KG1 (cell line): Measurements from ENCODE around the gene MTMR11.
"Not testable (repeated sequence)": the region's sequence is repeated elsewhere in the genome, so short reads cannot be mapped to it uniquely, and the experiment has no call there.

Experiments
- DNase-seq: peaks from one replicate; lab custom pipeline; 2025; lab: John Stamatoyannopoulos, UW

The MTMR11 gene

GRCh38 chr1:149899460-149900284, 37.0 kb downstream of the MTMR11 start, which contains the start of gene BOLA1:
BOLA1 (plus strand) TSS chr1:149899568; CDS start chr1:149900060, 492 bp downstream.
- peak; percentile 67 for DNase-seq

DNA sequence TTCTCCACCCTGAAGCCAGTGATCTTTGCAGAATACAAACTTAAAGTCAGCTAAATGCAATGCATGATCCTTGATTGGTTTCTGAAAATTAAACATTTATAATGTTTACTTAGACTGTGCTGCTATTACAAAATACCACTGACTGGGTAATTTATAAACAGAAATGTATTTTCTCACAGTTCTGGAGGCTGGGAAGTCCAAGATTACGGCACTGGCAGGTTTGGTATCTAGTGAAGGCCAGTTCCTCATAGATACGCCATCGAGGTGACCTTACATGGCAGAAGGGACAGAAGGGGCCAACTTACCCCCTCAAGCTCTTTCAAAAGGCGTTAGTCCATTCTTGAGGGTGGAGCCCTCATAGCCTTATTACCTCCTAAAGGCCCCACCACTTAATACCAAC, 40.1 kb downstream of the MTMR11 start:
- DNase-seq, result no peak

DNA sequence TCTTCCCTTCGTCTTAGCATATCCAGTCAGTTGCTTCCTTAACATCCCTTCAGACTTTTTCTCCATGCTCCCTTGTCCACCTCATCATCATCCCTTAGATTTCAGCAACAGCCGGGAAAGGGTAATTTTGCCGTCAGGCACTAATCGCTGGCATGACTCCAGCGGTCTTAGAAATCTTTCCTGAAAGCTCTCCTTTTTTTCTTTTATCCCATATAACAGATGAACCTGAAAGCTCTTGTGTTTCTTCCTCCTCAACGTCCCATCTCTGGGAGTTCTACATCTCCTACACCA, 47.7 kb downstream of the MTMR11 start:
- DNase-seq, result no peak

DNA sequence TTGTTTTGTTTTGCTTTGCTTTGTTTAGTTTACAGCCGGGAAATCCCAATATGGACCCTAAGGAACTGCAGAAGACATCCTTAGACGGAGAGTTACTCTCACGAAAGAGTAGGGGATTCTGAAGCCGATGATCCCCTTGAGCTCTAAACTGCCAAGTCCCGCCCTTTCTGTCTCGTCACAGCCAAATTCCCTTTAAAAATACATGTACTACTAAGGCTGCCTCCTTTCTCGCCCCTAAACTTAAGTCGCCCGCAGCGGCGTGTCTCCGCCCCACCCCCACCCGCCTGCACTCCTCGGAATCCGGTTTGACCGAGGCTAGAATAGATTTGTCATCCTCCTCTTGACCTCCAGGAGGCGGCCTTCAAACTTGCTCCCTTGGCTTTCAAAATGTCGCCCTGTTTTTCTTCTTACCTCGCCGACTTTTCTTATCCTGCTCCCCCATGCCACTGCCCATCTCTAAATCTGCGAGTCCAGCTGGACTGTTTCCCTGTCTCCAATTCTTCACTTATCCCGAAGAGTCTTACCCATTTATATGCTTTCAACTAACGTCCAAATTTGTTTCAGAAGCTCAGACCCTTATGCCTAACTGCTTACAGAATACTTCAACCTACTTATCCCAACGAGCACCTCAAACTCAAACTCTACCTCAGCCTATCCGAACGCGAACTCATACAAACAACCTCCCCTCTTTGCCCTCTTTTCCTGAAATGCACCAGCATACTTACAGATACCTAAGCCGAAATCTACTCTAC, 48.3 kb downstream of the MTMR11 start:
- peak; percentile 91 for DNase-seq

DNA sequence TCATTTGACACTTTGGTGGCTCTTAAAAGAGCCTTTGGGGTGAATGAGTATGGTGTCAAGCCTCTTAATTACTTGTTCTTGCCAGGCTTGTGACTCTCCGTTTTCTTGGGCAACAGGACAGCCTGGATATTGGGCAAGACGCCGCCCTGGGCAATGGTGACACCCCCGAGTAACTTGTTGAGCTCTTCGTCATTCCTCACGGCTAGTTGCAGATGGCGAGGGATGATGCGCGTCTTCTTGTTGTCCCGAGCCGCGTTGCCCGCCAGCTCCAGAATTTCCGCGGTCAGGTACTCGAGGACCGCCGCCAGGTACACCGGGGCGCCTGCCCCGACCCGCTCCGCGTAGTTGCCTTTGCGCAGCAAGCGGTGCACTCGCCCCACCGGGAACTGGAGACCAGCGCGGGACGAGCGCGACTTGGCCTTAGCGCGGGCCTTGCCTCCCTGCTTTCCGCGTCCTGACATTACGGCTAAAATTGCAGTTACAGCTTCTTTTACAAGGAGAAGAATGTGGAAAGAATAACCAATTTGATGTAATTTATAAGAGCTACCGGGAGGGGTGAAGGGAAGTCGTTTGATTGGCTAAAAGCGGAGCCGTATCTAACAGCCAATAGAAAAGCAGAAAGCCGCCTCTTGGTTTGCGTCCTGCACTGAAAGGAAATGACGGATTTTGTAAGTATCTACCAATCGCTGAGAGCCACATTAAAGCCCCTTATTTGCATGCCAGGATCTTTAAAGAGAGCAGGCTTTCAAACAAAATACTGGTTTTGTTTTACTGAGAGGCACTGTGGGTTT, 49.0 kb downstream of the MTMR11 start:
- DNase-seq, result peak; percentile 67

DNA sequence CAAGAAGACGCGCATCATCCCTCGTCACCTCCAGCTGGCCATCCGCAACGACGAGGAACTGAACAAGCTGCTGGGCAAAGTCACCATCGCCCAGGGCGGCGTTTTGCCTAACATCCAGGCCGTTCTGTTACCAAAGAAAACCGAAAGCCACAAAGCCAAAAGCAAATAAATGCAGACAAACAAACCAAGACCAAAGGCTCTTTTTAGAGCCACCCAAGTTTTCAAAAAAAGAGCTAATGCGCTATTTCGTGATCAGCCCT, 49.6 kb downstream of the MTMR11 start:
- not testable (repeated sequence) for DNase-seq

DNA sequence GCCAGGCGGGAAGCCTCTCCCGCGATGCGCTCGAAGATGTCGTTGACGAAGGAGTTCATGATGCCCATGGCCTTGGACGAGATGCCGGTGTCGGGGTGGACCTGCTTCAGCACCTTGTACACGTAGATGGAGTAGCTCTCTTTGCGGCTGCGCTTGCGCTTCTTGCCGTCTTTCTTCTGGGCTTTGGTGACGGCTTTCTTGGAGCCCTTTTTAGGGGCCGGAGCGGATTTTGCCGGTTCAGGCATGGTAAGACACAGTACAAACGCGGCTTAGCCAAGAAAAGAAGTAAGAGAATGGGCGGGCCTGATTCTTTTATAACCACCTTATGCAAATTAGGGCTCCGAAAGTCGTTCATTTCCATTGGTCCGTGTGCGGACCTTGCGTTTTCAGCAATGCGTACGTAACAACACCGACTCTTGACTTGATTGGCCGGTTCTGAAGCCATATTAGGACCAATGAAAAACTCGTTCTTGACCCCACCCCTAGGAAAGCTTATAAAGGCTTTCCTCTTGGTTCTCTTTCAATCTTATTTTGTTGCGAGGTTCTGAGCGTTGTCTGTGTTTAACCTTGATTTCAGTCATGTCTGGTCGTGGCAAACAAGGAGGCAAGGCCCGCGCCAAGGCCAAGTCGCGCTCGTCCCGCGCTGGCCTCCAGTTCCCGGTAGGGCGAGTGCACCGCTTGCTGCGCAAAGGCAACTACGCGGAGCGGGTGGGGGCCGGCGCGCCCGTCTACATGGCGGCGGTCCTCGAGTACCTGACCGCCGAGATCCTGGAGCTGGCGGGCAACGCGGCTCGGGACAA, 50.1 kb downstream of the MTMR11 start:
- DNase-seq, result peak; percentile 99

DNA sequence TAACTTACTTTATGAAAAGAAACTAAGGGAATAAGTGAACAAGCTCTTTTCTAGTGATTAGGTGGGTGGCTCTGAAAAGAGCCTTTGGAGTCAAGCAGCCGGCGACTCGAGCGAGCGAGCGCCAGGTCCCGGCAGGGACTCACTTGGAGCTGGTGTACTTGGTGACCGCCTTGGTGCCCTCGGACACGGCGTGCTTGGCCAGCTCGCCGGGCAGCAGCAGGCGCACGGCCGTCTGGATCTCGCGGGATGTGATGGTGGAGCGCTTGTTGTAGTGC, 50.6 kb downstream of the MTMR11 start:
- not testable (repeated sequence) for DNase-seq

GRCh38 chr1:149885339-149886120, 51.1 kb downstream of the MTMR11 start:
- peak; percentile 81 for DNase-seq

- DNase-seq, result peak; percentile 54
Observed at GRCh38 chr1:149884433-149885338, 52.0 kb downstream of the MTMR11 start.

GRCh38 chr1:149883598-149884247, 53.0 kb downstream of the MTMR11 start:
- no peak for DNase-seq

DNA sequence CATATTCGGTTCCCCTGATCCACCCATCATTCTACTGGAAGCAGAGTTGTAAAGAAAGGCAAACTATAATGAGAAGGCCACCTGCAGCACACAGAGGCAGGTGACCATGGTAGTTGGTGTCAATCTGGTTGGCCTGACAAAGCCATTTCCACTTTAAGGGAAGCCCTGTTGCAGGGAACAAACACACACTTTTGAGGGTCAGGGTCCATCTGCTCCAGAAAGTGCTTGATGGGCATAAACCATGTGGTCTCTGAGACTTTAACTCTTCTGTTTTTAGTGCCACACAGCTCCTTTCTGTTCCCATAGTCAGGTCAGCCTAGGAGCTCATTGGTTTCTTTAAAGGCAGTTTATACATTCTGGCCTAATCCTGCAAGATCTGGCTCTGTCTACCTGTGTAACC, 54.8 kb downstream of the MTMR11 start:
- no peak for DNase-seq

- DNase-seq, result no peak
Observed at GRCh38 chr1:149879556-149879955, 57.1 kb downstream of the MTMR11 start.
